Measurements from ENCODE around the gene WLS. TPM values are rescaled to one million over a fixed set of nuclear protein-coding genes. Genes with fewer than 3 reads are reported as not detected.

The WLS gene
- total and polyA plus RNA-seq, 10 of the 15 experiments (the other 5 are each of a cell fraction or from before 2014, with no cell fraction given): 0.04 to 0.36 TPM; not detected in 8

DNA sequence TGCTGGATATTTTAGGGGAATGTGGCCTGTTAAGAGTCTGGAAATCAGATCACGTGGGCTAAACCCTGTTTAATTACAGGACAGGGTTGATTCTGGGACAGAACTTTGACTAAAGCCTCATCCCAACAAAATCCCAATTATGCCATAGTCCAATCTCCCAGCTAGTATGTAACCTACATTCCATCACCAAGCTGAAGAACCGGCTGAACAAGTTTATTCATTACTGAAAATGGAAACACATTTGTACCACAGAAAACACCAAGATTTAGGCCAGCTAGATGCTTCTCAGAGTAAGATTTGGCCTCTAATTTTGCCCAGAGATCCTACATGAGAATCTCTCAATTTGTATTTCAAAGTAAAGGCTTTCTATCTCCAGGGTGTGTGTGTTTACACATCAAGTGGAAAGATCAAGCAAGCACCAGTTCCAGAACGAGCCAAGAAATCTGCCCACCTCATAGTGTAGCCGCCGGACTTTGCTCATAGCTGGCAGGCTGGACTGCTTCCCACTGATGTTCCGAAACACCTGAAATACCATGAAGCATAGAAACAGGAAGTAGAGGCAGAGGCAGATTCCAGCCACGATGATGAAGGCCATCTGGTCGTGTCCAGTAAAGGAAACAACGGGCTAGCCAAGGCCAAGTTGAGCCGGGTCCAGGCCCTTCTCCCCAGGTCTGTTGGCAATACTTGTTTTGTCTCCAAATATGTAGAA is 86.8 kb downstream of the WLS start (continued):
- TF ChIP-seq, protein P1, sequence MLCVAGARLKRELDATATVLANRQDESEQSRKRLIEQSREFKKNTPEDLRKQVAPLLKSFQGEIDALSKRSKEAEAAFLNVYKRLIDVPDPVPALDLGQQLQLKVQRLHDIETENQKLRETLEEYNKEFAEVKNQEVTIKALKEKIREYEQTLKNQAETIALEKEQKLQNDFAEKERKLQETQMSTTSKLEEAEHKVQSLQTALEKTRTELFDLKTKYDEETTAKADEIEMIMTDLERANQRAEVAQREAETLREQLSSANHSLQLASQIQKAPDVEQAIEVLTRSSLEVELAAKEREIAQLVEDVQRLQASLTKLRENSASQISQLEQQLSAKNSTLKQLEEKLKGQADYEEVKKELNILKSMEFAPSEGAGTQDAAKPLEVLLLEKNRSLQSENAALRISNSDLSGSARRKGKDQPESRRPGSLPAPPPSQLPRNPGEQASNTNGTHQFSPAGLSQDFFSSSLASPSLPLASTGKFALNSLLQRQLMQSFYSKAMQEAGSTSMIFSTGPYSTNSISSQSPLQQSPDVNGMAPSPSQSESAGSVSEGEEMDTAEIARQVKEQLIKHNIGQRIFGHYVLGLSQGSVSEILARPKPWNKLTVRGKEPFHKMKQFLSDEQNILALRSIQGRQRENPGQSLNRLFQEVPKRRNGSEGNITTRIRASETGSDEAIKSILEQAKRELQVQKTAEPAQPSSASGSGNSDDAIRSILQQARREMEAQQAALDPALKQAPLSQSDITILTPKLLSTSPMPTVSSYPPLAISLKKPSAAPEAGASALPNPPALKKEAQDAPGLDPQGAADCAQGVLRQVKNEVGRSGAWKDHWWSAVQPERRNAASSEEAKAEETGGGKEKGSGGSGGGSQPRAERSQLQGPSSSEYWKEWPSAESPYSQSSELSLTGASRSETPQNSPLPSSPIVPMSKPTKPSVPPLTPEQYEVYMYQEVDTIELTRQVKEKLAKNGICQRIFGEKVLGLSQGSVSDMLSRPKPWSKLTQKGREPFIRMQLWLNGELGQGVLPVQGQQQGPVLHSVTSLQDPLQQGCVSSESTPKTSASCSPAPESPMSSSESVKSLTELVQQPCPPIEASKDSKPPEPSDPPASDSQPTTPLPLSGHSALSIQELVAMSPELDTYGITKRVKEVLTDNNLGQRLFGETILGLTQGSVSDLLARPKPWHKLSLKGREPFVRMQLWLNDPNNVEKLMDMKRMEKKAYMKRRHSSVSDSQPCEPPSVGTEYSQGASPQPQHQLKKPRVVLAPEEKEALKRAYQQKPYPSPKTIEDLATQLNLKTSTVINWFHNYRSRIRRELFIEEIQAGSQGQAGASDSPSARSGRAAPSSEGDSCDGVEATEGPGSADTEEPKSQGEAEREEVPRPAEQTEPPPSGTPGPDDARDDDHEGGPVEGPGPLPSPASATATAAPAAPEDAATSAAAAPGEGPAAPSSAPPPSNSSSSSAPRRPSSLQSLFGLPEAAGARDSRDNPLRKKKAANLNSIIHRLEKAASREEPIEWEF (IDR thresholded peaks at IDR 0.05; ENCODE audit: insufficient replicate concordance, low read depth, low read length): no peak
- no peak for TF ChIP-seq CBFB (IDR thresholded peaks at IDR 0.05; ENCODE audit: low read depth)

DNA sequence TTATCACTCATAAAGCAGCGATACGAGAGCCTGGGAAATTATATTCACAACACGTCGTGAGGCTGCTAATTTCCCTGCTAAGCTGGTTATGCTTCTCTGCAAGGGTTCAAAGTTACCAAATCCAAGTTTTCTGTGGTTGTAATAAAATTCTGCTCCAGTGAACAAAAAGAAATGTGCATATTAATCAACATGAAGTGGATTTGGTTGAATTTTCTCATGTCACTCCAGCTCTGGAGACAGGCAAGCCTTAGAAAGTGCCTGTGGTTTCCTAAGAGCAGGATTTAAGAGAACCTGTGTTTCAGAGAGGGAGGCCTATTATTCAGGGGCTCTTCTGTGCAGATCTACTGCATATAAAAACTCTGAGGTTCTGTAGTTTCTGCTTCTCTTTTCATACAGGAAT is 87.5 kb downstream of the WLS start:
- POLR2A ChIA-PET: no interaction called here
- TF ChIP-seq EP300 (IDR thresholded peaks at IDR 0.05; ENCODE audit: borderline replicate concordance in 1 of 2, control insufficient read depth in 1 of 2, low read depth in 2 of 2, low read length in 2 of 2): no peak
- TF ChIP-seq ZSCAN29 (IDR thresholded peaks at IDR 0.05): no peak
- TF ChIP-seq, protein P2, sequence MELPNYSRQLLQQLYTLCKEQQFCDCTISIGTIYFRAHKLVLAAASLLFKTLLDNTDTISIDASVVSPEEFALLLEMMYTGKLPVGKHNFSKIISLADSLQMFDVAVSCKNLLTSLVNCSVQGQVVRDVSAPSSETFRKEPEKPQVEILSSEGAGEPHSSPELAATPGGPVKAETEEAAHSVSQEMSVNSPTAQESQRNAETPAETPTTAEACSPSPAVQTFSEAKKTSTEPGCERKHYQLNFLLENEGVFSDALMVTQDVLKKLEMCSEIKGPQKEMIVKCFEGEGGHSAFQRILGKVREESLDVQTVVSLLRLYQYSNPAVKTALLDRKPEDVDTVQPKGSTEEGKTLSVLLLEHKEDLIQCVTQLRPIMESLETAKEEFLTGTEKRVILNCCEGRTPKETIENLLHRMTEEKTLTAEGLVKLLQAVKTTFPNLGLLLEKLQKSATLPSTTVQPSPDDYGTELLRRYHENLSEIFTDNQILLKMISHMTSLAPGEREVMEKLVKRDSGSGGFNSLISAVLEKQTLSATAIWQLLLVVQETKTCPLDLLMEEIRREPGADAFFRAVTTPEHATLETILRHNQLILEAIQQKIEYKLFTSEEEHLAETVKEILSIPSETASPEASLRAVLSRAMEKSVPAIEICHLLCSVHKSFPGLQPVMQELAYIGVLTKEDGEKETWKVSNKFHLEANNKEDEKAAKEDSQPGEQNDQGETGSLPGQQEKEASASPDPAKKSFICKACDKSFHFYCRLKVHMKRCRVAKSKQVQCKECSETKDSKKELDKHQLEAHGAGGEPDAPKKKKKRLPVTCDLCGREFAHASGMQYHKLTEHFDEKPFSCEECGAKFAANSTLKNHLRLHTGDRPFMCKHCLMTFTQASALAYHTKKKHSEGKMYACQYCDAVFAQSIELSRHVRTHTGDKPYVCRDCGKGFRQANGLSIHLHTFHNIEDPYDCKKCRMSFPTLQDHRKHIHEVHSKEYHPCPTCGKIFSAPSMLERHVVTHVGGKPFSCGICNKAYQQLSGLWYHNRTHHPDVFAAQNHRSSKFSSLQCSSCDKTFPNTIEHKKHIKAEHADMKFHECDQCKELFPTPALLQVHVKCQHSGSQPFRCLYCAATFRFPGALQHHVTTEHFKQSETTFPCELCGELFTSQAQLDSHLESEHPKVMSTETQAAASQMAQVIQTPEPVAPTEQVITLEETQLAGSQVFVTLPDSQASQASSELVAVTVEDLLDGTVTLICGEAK (IDR thresholded peaks at IDR 0.05; ENCODE audit: borderline replicate concordance): no peak
- no peak for TF ChIP-seq NFIC (IDR thresholded peaks at IDR 0.05; ENCODE audit: low read depth, low read length)
- TF ChIP-seq SPI1 (IDR thresholded peaks at IDR 0.05; ENCODE audit: borderline replicate concordance, insufficient read depth, low read depth, low read length): no peak
- no peaks in the 10 kb centered on the region for H4K20me1 ChIP-seq (ENCODE audit: control insufficient read depth, insufficient read depth)

More for the DNA sequence above, 87.5 kb downstream of the WLS start:
- H3K4me1 ChIP-seq (ENCODE audit: control insufficient read depth, insufficient read depth, low read length): no peaks in the 10 kb centered on the region
- no peak overlapping the region for H3K9ac ChIP-seq (ENCODE audit: control insufficient read depth, insufficient read depth, low read length)
- ATAC-seq (no peak), DNase-seq (ENCODE audit: low read depth, low spot score) (no peak), FAIRE-seq (no peak)
- SMC1A ChIA-PET (ENCODE audit: uncharacterized antibody, unreplicated experiment): interaction anchor here (0.6 to 1.2 kb wide), 3 partner anchors 29 to 531 kb away, joined by 3 read pairs; no protein-coding TSS in a partner anchor
- no peak overlapping the region for H3K4me3 ChIP-seq
- intact Hi-C loops (cut with micrococcal nuclease; ENCODE audit: unreplicated experiment): no loop called here
- RAD21 ChIA-PET (ENCODE audit: unreplicated experiment): no interaction called here
- H3K27ac ChIP-seq (ENCODE audit: control insufficient read depth, insufficient read depth): no peak overlapping the region
- no peaks in the 10 kb centered on the region for H3K9me3 ChIP-seq (replicated peaks; ENCODE audit: control insufficient read depth, insufficient read depth, low read length)
- CTCF ChIA-PET: interaction anchor here (0.6 to 4.5 kb wide), 4 partner anchors 24 to 205 kb away, joined by 3 to 21 read pairs (median 4); no protein-coding TSS in a partner anchor
- no peaks in the 10 kb centered on the region for H3K36me3 ChIP-seq (ENCODE audit: control insufficient read depth in 2 of 2, insufficient read depth in 2 of 2, low read length in 1 of 2)
- no peak overlapping the region for H2AFZ ChIP-seq (ENCODE audit: control insufficient read depth, low read depth, low read length)
- in situ Hi-C loops (cut with MboI): no loop called here
- 60% methylated on average over 4 of the region's 4 CpGs for whole genome bisulfite sequencing (ENCODE audit: insufficient coverage, insufficient replicate concordance, low lambda C conversion rate, missing lambda C conversion rate)
- BruUV-seq (replicated peaks): no TSS peak
- peaks cover 0 to 2% of the 10 kb centered on the region in 2 experiments; a peak in 2 of 4 replicates for H3K27me3 ChIP-seq (replicated peaks in 1 of 2; ENCODE audit: control insufficient read depth in 2 of 2, insufficient read depth in 2 of 2, low read length in 1 of 2)
- H3K79me2 ChIP-seq (ENCODE audit: control insufficient read depth, insufficient read depth, low read length): no peaks in the 10 kb centered on the region
- no peak overlapping the region for H3K4me2 ChIP-seq (ENCODE audit: control insufficient read depth, insufficient read depth)

Measured in GM12878 (cell line).